ENCODE measurements around the gene ATP9B.

Gene ATP9B

GRCh38 chr18:79123948-79124347 lies 54.8 kb downstream of the ATP9B start:
- DNase-seq (ENCODE audit: low read depth) = peak; percentile 35
- TF ChIP-seq CTCF (IDR thresholded peaks at IDR 0.05; ENCODE audit: insufficient read depth, low read depth, low read length, missing control alignments) = no peak
- H3K4me3 ChIP-seq (ENCODE audit: low read length) = no peak overlapping the region

GRCh38 chr18:79129120-79129519 lies 59.9 kb downstream of the ATP9B start:
- H3K4me3 ChIP-seq (ENCODE audit: low read length) = no peak overlapping the region
- DNase-seq (ENCODE audit: low read depth) = no peak
- no peak for TF ChIP-seq CTCF (IDR thresholded peaks at IDR 0.05; ENCODE audit: insufficient read depth, low read depth, low read length, missing control alignments)

GRCh38 chr18:79133724-79134123 lies 64.5 kb downstream of the ATP9B start:
- TF ChIP-seq CTCF (IDR thresholded peaks at IDR 0.05; ENCODE audit: insufficient read depth, low read depth, low read length, missing control alignments) = no peak
- no peak for DNase-seq (ENCODE audit: low read depth)
- no peak overlapping the region for H3K4me3 ChIP-seq (ENCODE audit: low read length)

- H3K4me3 ChIP-seq (ENCODE audit: low read length) = no peak overlapping the region
- no peak for TF ChIP-seq CTCF (IDR thresholded peaks at IDR 0.05; ENCODE audit: insufficient read depth, low read depth, low read length, missing control alignments)
- no peak for DNase-seq (ENCODE audit: low read depth)
Measured at GRCh38 chr18:79135924-79136323, 66.7 kb downstream of the ATP9B start.

- H3K4me3 ChIP-seq (ENCODE audit: low read length) = no peak overlapping the region
- no peak for DNase-seq (ENCODE audit: low read depth)
- TF ChIP-seq CTCF (IDR thresholded peaks at IDR 0.05; ENCODE audit: insufficient read depth, low read depth, low read length, missing control alignments) = no peak
Measured at GRCh38 chr18:79136742-79137141, 67.5 kb downstream of the ATP9B start.

GRCh38 chr18:79139206-79139605 lies 70.0 kb downstream of the ATP9B start:
- DNase-seq (ENCODE audit: low read depth) = no peak
- no peak for TF ChIP-seq CTCF (IDR thresholded peaks at IDR 0.05; ENCODE audit: insufficient read depth, low read depth, low read length, missing control alignments)

GRCh38 chr18:79147014-79147413 lies 77.8 kb downstream of the ATP9B start:
- no peak for DNase-seq (ENCODE audit: low read depth)
- H3K4me3 ChIP-seq (ENCODE audit: low read length) = no peak overlapping the region
- TF ChIP-seq CTCF (IDR thresholded peaks at IDR 0.05; ENCODE audit: insufficient read depth, low read depth, low read length, missing control alignments) = no peak

More at GRCh38 chr18:79139206-79139605, 70.0 kb downstream of the ATP9B start:
- H3K4me3 ChIP-seq (ENCODE audit: low read length) = no peak overlapping the region

All from epithelial cell of esophagus (primary cell).